Measurements from ENCODE around the gene CHIC1.
"Not testable (repeated sequence)": the region's sequence is repeated elsewhere in the genome, so short reads cannot be mapped to it uniquely, and the experiment has no call there.

Gene CHIC1

GRCh38 chrX:73562984-73563737 is at the start of gene CHIC1 (continued):
- TF ChIP-seq ZNF280D (tag by site-specific recombination; IDR thresholded peaks at IDR 0.05) (peak; percentile 24; the same call in 1 of the 2 replicates), ZNF473 (tag by site-specific recombination; IDR thresholded peaks at IDR 0.05) (no peak), ZBTB48 (tag by site-specific recombination; IDR thresholded peaks at IDR 0.05) (0 out of 2 replicates have a peak, but pooled peaks have one; percentile 39), ZNF248 (tag by site-specific recombination; IDR thresholded peaks at IDR 0.05) (no peak), ZNF169 (tag by site-specific recombination; IDR thresholded peaks at IDR 0.05) (no peak), ZIC2 (tag by site-specific recombination; IDR thresholded peaks at IDR 0.05) (peak; percentile 31), OSR2 (tag by site-specific recombination; IDR thresholded peaks at IDR 0.05) (no peak)

GRCh38 chrX:73522823-73523222 is 40.2 kb upstream of the CHIC1 start:
- H3K36me3 ChIP-seq (ENCODE audit: control insufficient read depth in 2 of 2, insufficient read depth in 1 of 2, low read length in 2 of 2); H3K4me1 ChIP-seq (ENCODE audit: control insufficient read depth, insufficient read depth, low read length); H3K9me3 ChIP-seq (ENCODE audit: control insufficient read depth, insufficient read depth, low read depth, low read length); POLR2A ChIA-PET; CTCF ChIA-PET; H3K27ac ChIP-seq (ENCODE audit: extremely low read depth, low read depth, low read length); H3K4me3 ChIP-seq (ENCODE audit: low read depth, low read length): not testable (repeated sequence)

GRCh38 chrX:73524906-73525305 is 38.1 kb upstream of the CHIC1 start:
- Histone ChIP-seq H3K36me3 (ENCODE audit: control insufficient read depth in 2 of 2, insufficient read depth in 1 of 2, low read length in 2 of 2) (no peaks in the 10 kb centered on the region), H3K4me3 (ENCODE audit: low read depth, low read length) (no peak overlapping the region), H3K4me1 (ENCODE audit: control insufficient read depth, insufficient read depth, low read length) (no peaks in the 10 kb centered on the region), H3K27ac (ENCODE audit: extremely low read depth, low read depth, low read length) (no peak overlapping the region), H3K9me3 (ENCODE audit: control insufficient read depth, insufficient read depth, low read depth, low read length) (peaks cover 7% of the 10 kb centered on the region; the same call in 1 of the 2 replicates)
- POLR2A ChIA-PET = no interaction called here
- CTCF ChIA-PET = no interaction called here
- TF ChIP-seq ZNF600 (tag by site-specific recombination; IDR thresholded peaks at IDR 0.05) = no peak
- TF ChIP-seq ZBTB26 (tag by site-specific recombination; optimal IDR thresholded peaks at IDR 0.05) = no peak
- no peak for TF ChIP-seq SCRT2 (tag by site-specific recombination; IDR thresholded peaks at IDR 0.05)
- TF ChIP-seq ZNF639 (tag by site-specific recombination; IDR thresholded peaks at IDR 0.05) = no peak
- TF ChIP-seq OSR2 (tag by site-specific recombination; IDR thresholded peaks at IDR 0.05) = no peak
- TF ChIP-seq REPIN1 (tag by site-specific recombination; IDR thresholded peaks at IDR 0.05; ENCODE audit: low read depth) = no peak
- TF ChIP-seq ZNF341 (tag by site-specific recombination; IDR thresholded peaks at IDR 0.05; ENCODE audit: low read depth) = no peak
- no peak for TF ChIP-seq SETDB1 (IDR thresholded peaks at IDR 0.05; ENCODE audit: insufficient read length, low read length)
- TF ChIP-seq ZNF692 (tag by site-specific recombination; IDR thresholded peaks at IDR 0.05) = no peak

Measured in HEK293 (cell line).